Left ventricle myocardium inferior (tissue), 1 donor: ENCODE data around the gene CRYBG2. TPM values are rescaled to one million over a fixed set of nuclear protein-coding genes. Genes with fewer than 3 reads are reported as not detected.
"Not testable (repeated sequence)": the region's sequence is repeated elsewhere in the genome, so short reads cannot be mapped to it uniquely, and the experiment has no call there.

Experiments
- DNase-seq: peaks from one replicate; pipeline ENCODE4 v3.0.0-alpha.2; 2020
- H3K27ac ChIP-seq: fragments of 200-600 bp; replicated peaks from 2 replicates; pipeline ENCODE4 v1.8.0; 2021
- H3K27me3 ChIP-seq: fragments of 200-600 bp; 2 replicates; pipeline ENCODE4 v1.8.0; 2021; ENCODE audit warnings: low read depth
- H3K36me3 ChIP-seq: fragments of 200-600 bp; 2 replicates; pipeline ENCODE4 v1.8.0; 2021
- H3K4me1 ChIP-seq: fragments of 200-600 bp; 2 replicates; pipeline ENCODE4 v1.8.0; 2021
- H3K4me3 ChIP-seq: fragments of 200-600 bp; 2 replicates; pipeline ENCODE4 v1.8.0; 2021; ENCODE audit warnings: mild to moderate bottlenecking, moderate library complexity
- H3K9me3 ChIP-seq: fragments of 200-600 bp; replicated peaks from 2 replicates; pipeline ENCODE4 v1.8.0; 2021
- CTCF ChIP-seq: fragments of 200-600 bp; IDR thresholded peaks from 2 replicates; pipeline ENCODE4 v1.8.0; 2021; ENCODE audit warnings: antibody characterized with exemption, mild to moderate bottlenecking, borderline replicate concordance
- intact Hi-C: fragments of 100-400 bp; cut with micrococcal nuclease; formaldehyde crosslinking; loops from one replicate; pipeline ENCODE4 v1.11.0; 2022
- total RNA-seq: library from RNA; stranded (reverse); fragmentation: NEBNext Ultra II Directional; extraction: Animal tissue kit (Norgen Biotek cat#: 25700); gene quantifications from one replicate; pipeline ENCODE4 v1.2.1, GENCODE V29; 2021
- donor health status: DM: no; HTN: yes; CAD: no; lungs with severe emphysema.

The CRYBG2 gene
- total RNA-seq, 1 donor from 2014 or later: not detected

GRCh38 chr1:26315874-26316850 lies 37.8 kb downstream of the CRYBG2 start:
- TF ChIP-seq CTCF: no peak
- H3K36me3 ChIP-seq: no peaks in the 10 kb centered on the region
- H3K27ac ChIP-seq: no peak overlapping the region
- peaks cover 13% of the 10 kb centered on the region for H3K4me1 ChIP-seq
- intact Hi-C loops: no loop called here
- H3K9me3 ChIP-seq: no peaks in the 10 kb centered on the region
- no peak overlapping the region for H3K4me3 ChIP-seq
- no peaks in the 10 kb centered on the region for H3K27me3 ChIP-seq
- DNase-seq: no peak

GRCh38 chr1:26314501-26314900 lies 39.4 kb downstream of the CRYBG2 start:
- DNase-seq: no peak
- intact Hi-C loops: no loop called here

GRCh38 chr1:26307966-26308899 lies 45.7 kb downstream of the CRYBG2 start:
- H3K9me3 ChIP-seq, H3K27me3 ChIP-seq, H3K36me3 ChIP-seq, intact Hi-C loops, H3K27ac ChIP-seq, H3K4me3 ChIP-seq, DNase-seq: not testable (repeated sequence)
- peaks cover 18% of the 10 kb centered on the region for H3K4me1 ChIP-seq

More at GRCh38 chr1:26314501-26314900, 39.4 kb downstream of the CRYBG2 start:
- H3K27me3 ChIP-seq: no peaks in the 10 kb centered on the region
- no peak overlapping the region for H3K27ac ChIP-seq
- TF ChIP-seq CTCF: no peak
- peaks cover 9% of the 10 kb centered on the region for H3K4me1 ChIP-seq
- no peak overlapping the region for H3K4me3 ChIP-seq
- H3K36me3 ChIP-seq: no peaks in the 10 kb centered on the region
- H3K9me3 ChIP-seq: no peaks in the 10 kb centered on the region

GRCh38 chr1:26307363-26307781 lies 46.6 kb downstream of the CRYBG2 start:
- Histone ChIP-seq H3K27me3 (no peaks in the 10 kb centered on the region), H3K4me1 (peaks cover 22% of the 10 kb centered on the region), H3K36me3 (no peaks in the 10 kb centered on the region), H3K4me3 (no peak overlapping the region), H3K9me3 (no peaks in the 10 kb centered on the region), H3K27ac (peak overlapping the region; percentile 68)
- TF ChIP-seq CTCF: no peak
- DNase-seq: no peak
- intact Hi-C loops: no loop called here

GRCh38 chr1:26306290-26307229 lies 47.4 kb downstream of the CRYBG2 start, which contains the start of gene UBXN11:
Gene UBXN11 (minus strand): TSS chr1:26306636. CDS start chr1:26302883, 3,753 bp downstream.
- Histone ChIP-seq H3K9me3 (no peaks in the 10 kb centered on the region), H3K36me3 (no peaks in the 10 kb centered on the region), H3K4me1 (peaks cover 26% of the 10 kb centered on the region), H3K27me3 (no peaks in the 10 kb centered on the region), H3K27ac (peak within 1 kb of the TSS; percentile 68), H3K4me3 (peak within 1 kb of the TSS; percentile 85)
- DNase-seq: peak; percentile 90
- TF ChIP-seq CTCF: no peak
- intact Hi-C loops: no loop called here
